ENCODE data around the gene RPS24. TPM values are rescaled to one million over a fixed set of nuclear protein-coding genes. Genes with fewer than 3 reads are reported as not detected.
A peak's percentile ranks its signal among the peaks of the same experiment; 100 is the strongest.

RPS24 gene
- total and polyA plus RNA-seq, 2 of the 13 experiments (the other 11 are each of a cell fraction or from before 2014, with no cell fraction given), result 2,690 to 3,319 TPM

GRCh38 chr10:77989081-77989724, 44.5 kb upstream of the RPS24 start (continued):
- TF ChIP-seq ZNF646 (CRISPR knock-in tag; IDR thresholded peaks at IDR 0.05), result no peak; the same call in 1 of the 2 replicates
- peak; percentile 40 for TF ChIP-seq MIXL1 (CRISPR knock-in tag; IDR thresholded peaks at IDR 0.05)
- TF ChIP-seq POGK (CRISPR knock-in tag; conservative IDR thresholded peaks at IDR 0.05), result 0 out of 2 replicates have a peak, but pooled peaks have one; percentile 56
- TF ChIP-seq RAD51 (IDR thresholded peaks at IDR 0.05; ENCODE audit: borderline replicate concordance), result no peak
- TF ChIP-seq IRF2 (CRISPR knock-in tag; IDR thresholded peaks at IDR 0.05), result peak; percentile 67; the same call in 1 of the 2 replicates
- TF ChIP-seq FOXO4 (CRISPR knock-in tag; conservative IDR thresholded peaks at IDR 0.05), result no peak
- TF ChIP-seq ZNF354B (CRISPR knock-in tag; IDR thresholded peaks at IDR 0.05), result no peak
- no peak for TF ChIP-seq ZFX (CRISPR knock-in tag; IDR thresholded peaks at IDR 0.05; ENCODE audit: low read depth)
- TF ChIP-seq NCOA5 (CRISPR knock-in tag; IDR thresholded peaks at IDR 0.05), result no peak
- TF ChIP-seq KAT2B (IDR thresholded peaks at IDR 0.05; ENCODE audit: borderline replicate concordance, low read depth, low read length), result no peak
- no peak for TF ChIP-seq ZNF335 (CRISPR knock-in tag; IDR thresholded peaks at IDR 0.05)
- TF ChIP-seq ATF7 (IDR thresholded peaks at IDR 0.05), result peak; percentile 66
- TF ChIP-seq ATF7 (CRISPR knock-in tag; IDR thresholded peaks at IDR 0.05), result peak; percentile 85
- TF ChIP-seq HOXD1 (CRISPR knock-in tag; IDR thresholded peaks at IDR 0.05), result no peak
- no peak for TF ChIP-seq ZNF24 (IDR thresholded peaks at IDR 0.05)
- TF ChIP-seq FOXC1 (CRISPR knock-in tag; IDR thresholded peaks at IDR 0.05; ENCODE audit: borderline replicate concordance), result no peak
- TF ChIP-seq YY1 (IDR thresholded peaks at IDR 0.05; ENCODE audit: insufficient read depth, insufficient replicate concordance, low read depth, low read length), result no peak
- peak; percentile 76; the same call in 1 of the 2 replicates for TF ChIP-seq JUN (CRISPR knock-in tag; IDR thresholded peaks at IDR 0.05)
- peak; percentile 73; the same call in 1 of the 2 replicates for TF ChIP-seq KDM5B (CRISPR knock-in tag; IDR thresholded peaks at IDR 0.05; ENCODE audit: borderline replicate concordance)
- no peak for TF ChIP-seq TIGD3 (CRISPR knock-in tag; IDR thresholded peaks at IDR 0.05; ENCODE audit: borderline replicate concordance)

All from HepG2 (cell line).